A673 (cell line): ENCODE results near the gene LANCL1. TPM values are rescaled to one million over a fixed set of nuclear protein-coding genes. Genes with fewer than 3 reads are reported as not detected.
"Not testable (repeated sequence)": the region's sequence is repeated elsewhere in the genome, so short reads cannot be mapped to it uniquely, and the experiment has no call there.

Experiments
- BruUV-seq: library from RNA; stranded (reverse); fragments of 400-500 nt; replicated peaks from 2 replicates; lab custom pipeline; 2021; lab: Mats Ljungman, UMichigan
- CTCF ChIA-PET: fragments of 300-600 bp; sonication (Branson Sonifier 250); formaldehyde crosslinking; loops from one replicate; lab custom pipeline; 2022; ENCODE audit warnings: antibody characterized with exemption; lab: Charles Lee
- POLR2A ChIA-PET: fragments of 300-600 bp; sonication (Branson Sonifier 250); formaldehyde crosslinking; loops from one replicate; lab custom pipeline; 2022; ENCODE audit warnings: antibody characterized with exemption; ENCODE audit not compliant: low non-redundant PET; lab: Charles Lee
- DNase-seq: peaks from one replicate; pipeline ENCODE4 v3.0.0-alpha.2; 2015; ENCODE audit warnings: low spot score
- H3K27ac ChIP-seq: fragments of 200-600 bp; sonication (generic); 2 replicates; pipeline ENCODE4 v1.5.1; 2016; ENCODE audit warnings: mixed run types, low read depth, mild to moderate bottlenecking, mixed read lengths, antibody characterized with exemption, low read length; ENCODE audit not compliant: poor library complexity, severe bottlenecking
- H3K27me3 ChIP-seq: fragments of 200-600 bp; sonication (generic); replicated peaks from 2 replicates; pipeline ENCODE4 v1.6.1; 2017; ENCODE audit warnings: mixed run types, low read depth, mild to moderate bottlenecking, mixed read lengths, antibody characterized with exemption, low read length; ENCODE audit not compliant: insufficient read depth, poor library complexity
- H3K36me3 ChIP-seq: fragments of 200-600 bp; sonication (generic); 2 replicates; pipeline ENCODE4 v1.6.1; 2016; ENCODE audit warnings: mixed run types, mild to moderate bottlenecking, mixed read lengths, antibody characterized with exemption, low read length; ENCODE audit not compliant: insufficient read depth, poor library complexity, severe bottlenecking
- H3K4me1 ChIP-seq: fragments of 200-600 bp; sonication (generic); 2 replicates; pipeline ENCODE4 v1.6.1; 2017; ENCODE audit warnings: mixed run types, mild to moderate bottlenecking, mixed read lengths, antibody characterized with exemption, low read length; ENCODE audit not compliant: insufficient read depth, poor library complexity, severe bottlenecking
- H3K4me3 ChIP-seq: fragments of 200-600 bp; sonication (generic); 2 replicates; pipeline ENCODE4 v1.5.1; 2016; ENCODE audit warnings: low read depth, mixed run types, mild to moderate bottlenecking, mixed read lengths, low read length; ENCODE audit not compliant: poor library complexity, severe bottlenecking
- H3K9me3 ChIP-seq: fragments of 200-600 bp; sonication (generic); 2 replicates; pipeline ENCODE4 v1.6.1; 2016; ENCODE audit warnings: mixed run types, low read depth, mild to moderate bottlenecking, mixed read lengths, antibody characterized with exemption, low read length; ENCODE audit not compliant: poor library complexity, severe bottlenecking
- EZH2 ChIP-seq: fragments of 200-600 bp; sonication (generic); IDR thresholded peaks from 2 replicates; pipeline ENCODE4 v1.6.1; 2017; ENCODE audit warnings: borderline replicate concordance, low read depth, mild to moderate bottlenecking, mixed read lengths, antibody characterized with exemption, low read length; ENCODE audit not compliant: poor library complexity, severe bottlenecking
- intact Hi-C: fragments of 100-400 bp; cut with micrococcal nuclease; formaldehyde crosslinking; loops from one replicate; pipeline ENCODE4 v1.10.0; 2022; ENCODE audit not compliant: unreplicated experiment
- total RNA-seq: library from RNA; stranded (reverse); gene quantifications from 2 replicates; pipeline ENCODE4 v1.2.3, GENCODE V29; 2021
- TF ChIP-seq, protein P1 (sequence below): fragments of 300-800, 200-600 bp; sonication (generic); conservative IDR thresholded peaks from 2 replicates; pipeline ENCODE4 v1.5.1; 2017; ENCODE audit warnings: low read depth, mild to moderate bottlenecking, antibody characterized with exemption, low read length, moderate library complexity, mixed read lengths

LANCL1 gene
- total RNA-seq, 1 experiment from 2014 or later, result 55.6 TPM

DNA sequence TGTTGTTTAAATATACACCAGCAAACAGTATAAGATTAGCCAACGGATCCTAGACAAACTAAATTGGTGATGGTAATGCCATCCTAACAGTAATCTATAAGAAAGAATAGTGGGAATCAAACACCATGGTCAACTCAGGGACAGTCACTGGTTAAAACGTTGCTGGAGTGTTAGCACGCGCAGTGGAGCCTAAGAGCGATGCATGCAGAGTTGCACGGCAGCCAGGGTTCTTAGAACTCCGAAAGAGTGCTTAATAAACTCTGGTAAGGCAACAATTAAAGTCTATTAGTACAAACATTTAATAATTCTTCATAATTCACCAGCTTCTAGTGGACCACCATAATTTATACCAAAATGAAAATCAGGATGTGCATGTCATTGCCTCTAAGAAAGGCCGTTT is 22.2 kb downstream of the LANCL1 start:
- CTCF ChIA-PET, result no interaction called here
- no peak for TF ChIP-seq EZH2
- TF ChIP-seq, protein P1, sequence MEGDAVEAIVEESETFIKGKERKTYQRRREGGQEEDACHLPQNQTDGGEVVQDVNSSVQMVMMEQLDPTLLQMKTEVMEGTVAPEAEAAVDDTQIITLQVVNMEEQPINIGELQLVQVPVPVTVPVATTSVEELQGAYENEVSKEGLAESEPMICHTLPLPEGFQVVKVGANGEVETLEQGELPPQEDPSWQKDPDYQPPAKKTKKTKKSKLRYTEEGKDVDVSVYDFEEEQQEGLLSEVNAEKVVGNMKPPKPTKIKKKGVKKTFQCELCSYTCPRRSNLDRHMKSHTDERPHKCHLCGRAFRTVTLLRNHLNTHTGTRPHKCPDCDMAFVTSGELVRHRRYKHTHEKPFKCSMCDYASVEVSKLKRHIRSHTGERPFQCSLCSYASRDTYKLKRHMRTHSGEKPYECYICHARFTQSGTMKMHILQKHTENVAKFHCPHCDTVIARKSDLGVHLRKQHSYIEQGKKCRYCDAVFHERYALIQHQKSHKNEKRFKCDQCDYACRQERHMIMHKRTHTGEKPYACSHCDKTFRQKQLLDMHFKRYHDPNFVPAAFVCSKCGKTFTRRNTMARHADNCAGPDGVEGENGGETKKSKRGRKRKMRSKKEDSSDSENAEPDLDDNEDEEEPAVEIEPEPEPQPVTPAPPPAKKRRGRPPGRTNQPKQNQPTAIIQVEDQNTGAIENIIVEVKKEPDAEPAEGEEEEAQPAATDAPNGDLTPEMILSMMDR, result no peak
- DNase-seq, result no peak
- H3K27ac ChIP-seq, result no peak overlapping the region
- no peak overlapping the region for H3K4me3 ChIP-seq
- BruUV-seq, result no TSS peak
- intact Hi-C loops, result no loop called here
- no peaks in the 10 kb centered on the region for H3K27me3 ChIP-seq
- H3K4me1 ChIP-seq, result peaks cover 6% of the 10 kb centered on the region
- peaks cover 30% of the 10 kb centered on the region for H3K36me3 ChIP-seq
- POLR2A ChIA-PET, result no interaction called here
- no peaks in the 10 kb centered on the region for H3K9me3 ChIP-seq

DNA sequence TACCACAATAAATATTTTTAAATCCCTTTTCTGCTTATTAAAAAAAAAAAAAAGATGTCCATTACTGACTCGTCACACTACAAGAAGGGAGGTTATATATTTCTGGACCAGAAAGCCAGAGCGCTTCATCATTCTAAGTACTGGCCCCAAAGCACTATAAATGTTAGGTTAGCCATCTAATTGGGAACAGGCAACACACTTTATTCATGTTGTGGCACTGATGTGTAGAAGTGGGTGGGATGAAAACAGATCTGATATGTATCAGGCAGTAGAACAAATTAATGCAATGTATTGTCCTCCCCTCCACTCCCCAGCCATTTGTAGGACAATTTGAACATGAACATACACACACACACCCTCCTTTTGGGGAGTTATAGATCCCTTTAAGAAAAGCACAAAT is 24.4 kb downstream of the LANCL1 start:
- DNase-seq, result no peak
- H3K36me3 ChIP-seq, result peaks cover 14% of the 10 kb centered on the region
- no peaks in the 10 kb centered on the region for H3K9me3 ChIP-seq

DNA sequence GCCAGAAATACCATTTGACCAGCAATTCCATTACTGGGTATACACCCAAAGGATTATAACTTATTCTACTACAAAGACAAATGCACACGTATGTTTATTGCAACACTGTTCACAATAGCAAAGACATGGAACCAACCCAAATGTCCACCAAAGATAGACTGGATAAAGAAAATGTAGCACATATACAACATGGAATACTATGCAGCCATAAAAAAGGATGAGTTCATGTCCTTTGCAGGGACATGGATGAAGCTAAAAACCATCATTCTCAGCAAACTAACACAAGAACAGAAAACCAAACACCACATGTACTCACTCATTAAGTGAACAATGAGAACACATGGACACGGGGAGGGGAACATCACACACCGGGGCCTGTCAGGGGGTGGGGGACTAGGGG is 25.6 kb downstream of the LANCL1 start:
- H3K4me3 ChIP-seq, POLR2A ChIA-PET, CTCF ChIA-PET: not testable (repeated sequence)

More for the DNA sequence above, 24.4 kb downstream of the LANCL1 start:
- Histone ChIP-seq H3K4me3 (no peak overlapping the region), H3K27me3 (no peaks in the 10 kb centered on the region), H3K4me1 (no peaks in the 10 kb centered on the region), H3K27ac (no peak overlapping the region)
- CTCF ChIA-PET, result no interaction called here
- POLR2A ChIA-PET, result no interaction called here
- BruUV-seq, result no TSS peak
- no peak for TF ChIP-seq EZH2
- TF ChIP-seq, protein P1, result no peak
- intact Hi-C loops, result no loop called here

GRCh38 chr2:210445732-210446131 is 30.8 kb downstream of the LANCL1 start:
- ChIA-PET CTCF (no interaction called here), POLR2A (no interaction called here)
- Histone ChIP-seq H3K4me1 (no peaks in the 10 kb centered on the region), H3K27ac (no peak overlapping the region), H3K36me3 (no peaks in the 10 kb centered on the region), H3K9me3 (no peaks in the 10 kb centered on the region), H3K4me3 (no peak overlapping the region), H3K27me3 (no peaks in the 10 kb centered on the region)
- TF ChIP-seq, protein P1, result no peak
- TF ChIP-seq EZH2, result no peak
- DNase-seq, result no peak
- BruUV-seq, result no TSS peak
- intact Hi-C loops, result no loop called here

More for the DNA sequence above, 25.6 kb downstream of the LANCL1 start:
- peaks cover 13% of the 10 kb centered on the region for H3K36me3 ChIP-seq
- H3K27me3 ChIP-seq, BruUV-seq, H3K4me1 ChIP-seq, H3K27ac ChIP-seq, DNase-seq, H3K9me3 ChIP-seq, intact Hi-C loops: not testable (repeated sequence)
